ENCODE data around the gene LGALS8. TPM values are rescaled to one million over a fixed set of nuclear protein-coding genes. Genes with fewer than 3 reads are reported as not detected.
"Not testable (repeated sequence)": the region's sequence is repeated elsewhere in the genome, so short reads cannot be mapped to it uniquely, and the experiment has no call there.

Gene LGALS8
- total RNA-seq, 5 donors from 2014 or later (not counting 1 experiment from before 2014, with no cell fraction given), result 106 to 147 (median 124) TPM

GRCh38 chr1:236578661-236579060 lies 54.9 kb downstream of the LGALS8 start:
- DNase-seq, result no peak
- Mint-ChIP-seq H3K4me3 (no peak overlapping the region), H3K27me3 (no peaks in the 10 kb centered on the region), H3K4me1 (no peaks in the 10 kb centered on the region), H3K27ac (no peak overlapping the region), H3K9me3 (no peaks in the 10 kb centered on the region), H3K36me3 (peaks cover 46% of the 10 kb centered on the region)
- H3K27ac ChIP-seq (ENCODE audit: low read length), result no peak overlapping the region
- no CpG with 5 or more reads among the region's 3 CpGs for WGBS (ENCODE audit: insufficient coverage)
- CTCF ChIA-PET, result no interaction called here
- no peaks in the 10 kb centered on the region for H3K9me3 ChIP-seq
- peaks cover 5 to 74% of the 10 kb centered on the region in 2 donors for H3K36me3 ChIP-seq (ENCODE audit: control insufficient read depth in 2 of 2, extremely low read depth in 1 of 2, insufficient read depth in 1 of 2, low read length in 1 of 2)
- H3K4me1 ChIP-seq (ENCODE audit: control insufficient read depth in 1 of 2, extremely low read depth in 1 of 2, insufficient read depth in 2 of 2, low read length in 2 of 2), result no peaks in the 10 kb centered on the region
- no peaks in the 10 kb centered on the region for H3K27me3 ChIP-seq (replicated peaks in 1 of 2; ENCODE audit: control insufficient read depth in 2 of 2, extremely low read depth in 1 of 2, insufficient read depth in 2 of 2, low read length in 1 of 2)
- no peak for ATAC-seq (replicated peaks in 1 of 4)
- no peak overlapping the region for H3K4me3 ChIP-seq (ENCODE audit: control insufficient read depth in 1 of 2, extremely low read depth in 1 of 2, low read length in 1 of 2)
- POLR2A ChIA-PET, result interaction anchor here in 1 of 2 donors (0.6 kb wide), 1 partner anchor 389 kb away, joined by 3 read pairs; no protein-coding TSS in a partner anchor

GRCh38 chr1:236580404-236580803 lies 56.6 kb downstream of the LGALS8 start:
- H3K4me3 Mint-ChIP-seq; H3K4me1 Mint-ChIP-seq; H3K9me3 ChIP-seq; H3K27me3 Mint-ChIP-seq; H3K27ac Mint-ChIP-seq; H3K4me1 ChIP-seq (ENCODE audit: control insufficient read depth in 1 of 2, extremely low read depth in 1 of 2, insufficient read depth in 2 of 2, low read length in 2 of 2); DNase-seq; H3K9me3 Mint-ChIP-seq; H3K27me3 ChIP-seq (replicated peaks in 1 of 2; ENCODE audit: control insufficient read depth in 2 of 2, extremely low read depth in 1 of 2, insufficient read depth in 2 of 2, low read length in 1 of 2); H3K4me3 ChIP-seq (ENCODE audit: control insufficient read depth in 1 of 2, extremely low read depth in 1 of 2, low read length in 1 of 2); H3K27ac ChIP-seq (ENCODE audit: low read length); ATAC-seq (replicated peaks in 1 of 4): not testable (repeated sequence)
- ChIA-PET POLR2A (interaction anchor here in 1 of 2 donors (0.7 kb wide), 1 partner anchor 22 kb away, joined by 6 read pairs; no protein-coding TSS in a partner anchor), CTCF (interaction anchor here (0.6 to 0.7 kb wide), 2 partner anchors 167 to 385 kb away, joined by 3 to 4 read pairs; no protein-coding TSS in a partner anchor)
- H3K36me3 Mint-ChIP-seq, result peaks cover 59% of the 10 kb centered on the region
- H3K36me3 ChIP-seq (ENCODE audit: control insufficient read depth in 2 of 2, extremely low read depth in 1 of 2, insufficient read depth in 1 of 2, low read length in 1 of 2), result peaks cover 0 to 70% of the 10 kb centered on the region in 2 donors
- WGBS (ENCODE audit: insufficient coverage), result 100% methylated on average over 2 of the region's 3 CpGs

- H3K27ac Mint-ChIP-seq, result no peak overlapping the region
- DNase-seq (no peak), ATAC-seq (replicated peaks in 1 of 4) (no peak)
- H3K36me3 Mint-ChIP-seq, result peaks cover 56% of the 10 kb centered on the region
- ChIA-PET POLR2A (interaction anchor here (0.6 to 1.1 kb wide), 3 partner anchors 22 to 32 kb away, joined by 3 read pairs; no protein-coding TSS in a partner anchor), CTCF (no interaction called here)
- Histone ChIP-seq H3K27me3 (replicated peaks in 1 of 2; ENCODE audit: control insufficient read depth in 2 of 2, extremely low read depth in 1 of 2, insufficient read depth in 2 of 2, low read length in 1 of 2) (no peaks in the 10 kb centered on the region), H3K36me3 (ENCODE audit: control insufficient read depth in 2 of 2, extremely low read depth in 1 of 2, insufficient read depth in 1 of 2, low read length in 1 of 2) (peaks cover 0 to 70% of the 10 kb centered on the region in 2 donors), H3K4me3 (ENCODE audit: control insufficient read depth in 1 of 2, extremely low read depth in 1 of 2, low read length in 1 of 2) (no peak overlapping the region), H3K27ac (ENCODE audit: low read length) (no peak overlapping the region), H3K9me3 (no peaks in the 10 kb centered on the region), H3K4me1 (ENCODE audit: control insufficient read depth in 1 of 2, extremely low read depth in 1 of 2, insufficient read depth in 2 of 2, low read length in 2 of 2) (no peaks in the 10 kb centered on the region)
- no peaks in the 10 kb centered on the region for H3K27me3 Mint-ChIP-seq
- 100% methylated on average over 1 of the region's 2 CpGs for WGBS (ENCODE audit: insufficient coverage)
- H3K9me3 Mint-ChIP-seq, result no peaks in the 10 kb centered on the region
- H3K4me1 Mint-ChIP-seq, result no peaks in the 10 kb centered on the region
- H3K4me3 Mint-ChIP-seq, result no peak overlapping the region
These were observed 57.7 kb downstream of the LGALS8 start for GRCh38 chr1:236581528-236581927.

GRCh38 chr1:236589531-236589930 lies 65.7 kb downstream of the LGALS8 start:
- ChIA-PET CTCF (no interaction called here), POLR2A (no interaction called here)
- Mint-ChIP-seq H3K4me3 (no peak overlapping the region), H3K27me3 (no peaks in the 10 kb centered on the region), H3K4me1 (peaks cover 0 to 5% (median 3%) of the 10 kb centered on the region in 3 donors), H3K9me3 (no peaks in the 10 kb centered on the region), H3K36me3 (peaks cover 59% of the 10 kb centered on the region), H3K27ac (no peak overlapping the region)
- Histone ChIP-seq H3K27me3 (replicated peaks in 1 of 2; ENCODE audit: control insufficient read depth in 2 of 2, extremely low read depth in 1 of 2, insufficient read depth in 2 of 2, low read length in 1 of 2) (no peaks in the 10 kb centered on the region), H3K4me1 (ENCODE audit: control insufficient read depth in 1 of 2, extremely low read depth in 1 of 2, insufficient read depth in 2 of 2, low read length in 2 of 2) (no peaks in the 10 kb centered on the region), H3K9me3 (no peaks in the 10 kb centered on the region), H3K36me3 (ENCODE audit: control insufficient read depth in 2 of 2, extremely low read depth in 1 of 2, insufficient read depth in 1 of 2, low read length in 1 of 2) (peaks cover 0 to 75% of the 10 kb centered on the region in 2 donors), H3K27ac (ENCODE audit: low read length) (no peak overlapping the region), H3K4me3 (ENCODE audit: control insufficient read depth in 1 of 2, extremely low read depth in 1 of 2, low read length in 1 of 2) (no peak overlapping the region)
- no peak for DNase-seq
- no peak for ATAC-seq (replicated peaks in 1 of 4)
- WGBS (ENCODE audit: insufficient coverage), result no CpG with 5 or more reads among the region's 4 CpGs

DNA sequence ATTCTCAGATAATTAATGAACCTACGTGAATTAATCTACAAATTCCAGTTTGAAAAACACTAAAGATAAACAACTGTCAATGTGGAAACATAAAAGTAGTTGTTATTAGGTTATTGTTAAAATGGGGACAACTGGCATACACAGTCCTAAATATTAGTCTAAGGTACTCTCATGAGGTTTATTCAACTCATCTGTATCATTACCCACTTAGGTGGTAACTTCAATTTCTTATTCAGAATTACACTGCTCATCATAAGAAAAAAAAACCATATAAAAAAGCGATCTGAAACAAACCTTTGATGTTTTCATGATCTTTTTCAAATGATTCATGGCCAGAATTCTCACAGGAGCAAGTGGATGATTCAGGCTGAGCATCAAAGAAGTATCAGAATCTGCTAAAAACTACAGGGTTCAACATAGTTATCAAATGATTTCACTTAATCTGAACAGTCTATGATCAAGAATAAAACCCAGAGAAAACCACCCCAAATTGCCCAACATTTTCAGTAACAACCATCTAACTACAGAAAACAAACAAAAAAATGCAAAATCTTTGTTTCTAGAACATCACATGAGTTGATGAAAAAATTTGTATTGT lies 66.9 kb downstream of the LGALS8 start:
- Mint-ChIP-seq H3K27ac (no peak overlapping the region), H3K36me3 (peaks cover 55% of the 10 kb centered on the region), H3K27me3 (no peaks in the 10 kb centered on the region), H3K9me3 (no peaks in the 10 kb centered on the region), H3K4me1 (peaks cover 0 to 5% (median 3%) of the 10 kb centered on the region in 3 donors), H3K4me3 (no peak overlapping the region)
- DNase-seq, result no peak
- WGBS (ENCODE audit: insufficient coverage), result no CpG with 5 or more reads among the region's 2 CpGs
- no peak overlapping the region for H3K4me3 ChIP-seq (ENCODE audit: control insufficient read depth in 1 of 2, extremely low read depth in 1 of 2, low read length in 1 of 2)
- CTCF ChIA-PET, result no interaction called here
- H3K27me3 ChIP-seq (replicated peaks in 1 of 2; ENCODE audit: control insufficient read depth in 2 of 2, extremely low read depth in 1 of 2, insufficient read depth in 2 of 2, low read length in 1 of 2), result no peaks in the 10 kb centered on the region
- peaks cover 0 to 79% of the 10 kb centered on the region in 2 donors for H3K36me3 ChIP-seq (ENCODE audit: control insufficient read depth in 2 of 2, extremely low read depth in 1 of 2, insufficient read depth in 1 of 2, low read length in 1 of 2)
- POLR2A ChIA-PET, result no interaction called here
- H3K9me3 ChIP-seq, result no peaks in the 10 kb centered on the region
- H3K27ac ChIP-seq (ENCODE audit: low read length), result no peak overlapping the region
- ATAC-seq (replicated peaks in 1 of 4), result no peak
- H3K4me1 ChIP-seq (ENCODE audit: control insufficient read depth in 1 of 2, extremely low read depth in 1 of 2, insufficient read depth in 2 of 2, low read length in 2 of 2), result no peaks in the 10 kb centered on the region

DNA sequence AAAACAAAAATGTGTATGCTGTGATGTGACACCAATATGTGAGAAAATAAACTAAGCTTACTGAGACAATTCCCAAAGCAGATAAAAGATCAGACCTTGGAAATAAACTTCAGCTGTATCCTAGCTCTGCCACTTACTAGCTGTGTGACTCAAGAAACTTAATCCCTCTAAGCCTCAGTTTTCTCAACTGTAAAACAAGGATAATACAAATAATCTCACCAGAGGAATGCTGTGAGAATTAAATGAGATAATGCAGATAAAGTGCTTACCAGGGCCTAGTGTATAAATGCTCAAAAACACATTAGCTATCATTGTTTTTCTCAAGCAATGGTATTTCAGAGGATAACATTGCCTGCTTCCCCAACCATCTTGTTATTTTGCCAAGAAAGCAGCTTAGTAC lies 78.4 kb downstream of the LGALS8 start:
- Histone ChIP-seq H3K36me3 (ENCODE audit: control insufficient read depth in 2 of 2, extremely low read depth in 1 of 2, insufficient read depth in 1 of 2, low read length in 1 of 2) (peaks cover 0 to 21% of the 10 kb centered on the region in 2 donors), H3K9me3 (no peaks in the 10 kb centered on the region), H3K27ac (ENCODE audit: low read length) (no peak overlapping the region), H3K27me3 (replicated peaks in 1 of 2; ENCODE audit: control insufficient read depth in 2 of 2, extremely low read depth in 1 of 2, insufficient read depth in 2 of 2, low read length in 1 of 2) (no peaks in the 10 kb centered on the region), H3K4me3 (ENCODE audit: control insufficient read depth in 1 of 2, extremely low read depth in 1 of 2, low read length in 1 of 2) (no peak overlapping the region), H3K4me1 (ENCODE audit: control insufficient read depth in 1 of 2, extremely low read depth in 1 of 2, insufficient read depth in 2 of 2, low read length in 2 of 2) (peaks cover 9 to 17% of the 10 kb centered on the region in 2 experiments)
- no peak for ATAC-seq (replicated peaks in 1 of 4)
- ChIA-PET CTCF (no interaction called here), POLR2A (no interaction called here)
- Mint-ChIP-seq H3K27ac (no peak overlapping the region), H3K27me3 (no peaks in the 10 kb centered on the region), H3K4me3 (peak overlapping the region in 1 of 3 donors; percentile 90), H3K36me3 (peaks cover 27% of the 10 kb centered on the region), H3K9me3 (no peaks in the 10 kb centered on the region), H3K4me1 (peaks cover 27 to 41% (median 40%) of the 10 kb centered on the region in 3 donors)
- no peak for DNase-seq

Data from T-cell (primary cell).